Activated T-helper 1 cell treated with anti-CD3 and anti-CD28 coated beads, Interleukin-12 subunit alpha, Interleukin-12 subunit beta, Interleukin-2, Interleukin-4 antibody, amounts not matched to agents 30 ng/mL and 10 ng/mL and 1 ng/mL, durations not matched to agents 14 hours and 24 hours and 36 hours (primary cell): ENCODE results near the gene UBE2K. TPM values are rescaled to one million over a fixed set of nuclear protein-coding genes. Genes with fewer than 3 reads are reported as not detected.
A peak's percentile ranks its signal among the peaks of the same experiment; 100 is the strongest.
"Not testable (repeated sequence)": the region's sequence is repeated elsewhere in the genome, so short reads cannot be mapped to it uniquely, and the experiment has no call there.

Source experiments
- DNase-seq: peaks from one replicate; pipeline ENCODE4 v3.0.0; 2021; ENCODE audit warnings: low spot score
- H3K27ac Mint-ChIP-seq: one replicate; pipeline ENCODE4 v1.8.0; 2021; ENCODE audit warnings: mild to moderate bottlenecking, mixed read lengths
- H3K27me3 Mint-ChIP-seq: one replicate; pipeline ENCODE4 v1.8.0; 2022; ENCODE audit warnings: mild to moderate bottlenecking, moderate library complexity, mixed read lengths; ENCODE audit not compliant: insufficient read depth
- H3K36me3 Mint-ChIP-seq: one replicate; pipeline ENCODE4 v1.8.0; 2021; ENCODE audit warnings: low read depth, mixed read lengths
- H3K4me1 Mint-ChIP-seq: one replicate; pipeline ENCODE4 v1.8.0; 2021; ENCODE audit warnings: low read depth, mixed read lengths
- H3K4me3 Mint-ChIP-seq: one replicate; pipeline ENCODE4 v1.8.0; 2021; ENCODE audit warnings: mild to moderate bottlenecking, moderate library complexity, mixed read lengths
- H3K9me3 Mint-ChIP-seq: one replicate; pipeline ENCODE4 v1.8.0; 2021; ENCODE audit warnings: mixed read lengths
- intact Hi-C: fragments of 100-400 bp; cut with micrococcal nuclease; formaldehyde crosslinking; loops from one replicate; pipeline ENCODE4 v1.15.1; 2024
- total RNA-seq: library from RNA; stranded (reverse); gene quantifications from 2 replicates; pipeline ENCODE4 v1.2.3, GENCODE V29; 2022

UBE2K gene
- total RNA-seq, 1 donor from 2014 or later = 92.2 TPM

GRCh38 chr4:39664828-39665731 is 32.9 kb upstream of the UBE2K start:
- no peaks in the 10 kb centered on the region for H3K9me3 Mint-ChIP-seq
- DNase-seq = no peak
- H3K36me3 Mint-ChIP-seq = no peaks in the 10 kb centered on the region
- no peak overlapping the region for H3K4me3 Mint-ChIP-seq
- peaks cover 6% of the 10 kb centered on the region for H3K27me3 Mint-ChIP-seq
- no peaks in the 10 kb centered on the region for H3K4me1 Mint-ChIP-seq
- H3K27ac Mint-ChIP-seq = no peak overlapping the region
- intact Hi-C loops = no loop called here

DNA sequence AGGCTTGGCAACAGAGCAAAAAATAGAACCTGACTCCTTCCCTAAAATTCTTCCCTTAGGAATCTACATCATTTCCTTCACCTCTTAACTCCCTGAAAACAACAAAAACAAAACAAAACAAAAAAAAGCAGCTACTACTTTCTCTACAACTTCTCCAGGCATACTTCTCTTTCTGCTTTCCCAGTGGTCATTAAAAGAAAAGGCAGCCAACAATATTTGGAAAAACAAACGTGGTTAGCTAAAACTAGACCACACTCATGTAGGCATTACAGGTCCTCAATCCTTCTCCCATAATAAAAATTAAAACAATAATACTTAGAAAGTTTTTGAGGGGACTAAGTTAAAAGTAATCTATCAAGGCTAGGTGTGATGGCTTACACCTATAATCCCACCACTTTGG is 30.2 kb upstream of the UBE2K start:
- H3K27me3 Mint-ChIP-seq = peaks cover 6% of the 10 kb centered on the region
- no peak overlapping the region for H3K27ac Mint-ChIP-seq
- no peaks in the 10 kb centered on the region for H3K4me1 Mint-ChIP-seq
- no peak for DNase-seq
- intact Hi-C loops = no loop called here
- H3K36me3 Mint-ChIP-seq = no peaks in the 10 kb centered on the region
- no peaks in the 10 kb centered on the region for H3K9me3 Mint-ChIP-seq
- no peak overlapping the region for H3K4me3 Mint-ChIP-seq

DNA sequence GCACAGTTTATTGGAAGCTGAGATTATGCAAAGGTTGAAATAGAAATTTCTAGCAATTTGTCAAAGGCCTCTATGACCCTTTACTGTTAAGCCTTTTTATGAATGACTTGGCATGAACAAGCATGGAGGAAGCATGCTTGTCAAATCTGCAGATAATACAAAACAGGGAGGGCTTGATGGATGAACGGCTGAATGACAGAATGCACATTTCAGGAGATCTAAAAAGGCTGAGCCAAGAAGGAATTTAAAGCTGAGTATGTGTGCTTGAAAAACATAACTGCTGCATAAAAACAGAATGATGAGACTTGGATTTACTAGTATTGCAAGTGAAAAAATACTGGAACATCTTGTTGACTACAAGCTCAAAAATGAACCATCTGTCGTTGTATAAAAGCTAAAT is 29.0 kb upstream of the UBE2K start:
- Mint-ChIP-seq H3K27me3 (peaks cover 6% of the 10 kb centered on the region), H3K4me3 (no peak overlapping the region)

DNA sequence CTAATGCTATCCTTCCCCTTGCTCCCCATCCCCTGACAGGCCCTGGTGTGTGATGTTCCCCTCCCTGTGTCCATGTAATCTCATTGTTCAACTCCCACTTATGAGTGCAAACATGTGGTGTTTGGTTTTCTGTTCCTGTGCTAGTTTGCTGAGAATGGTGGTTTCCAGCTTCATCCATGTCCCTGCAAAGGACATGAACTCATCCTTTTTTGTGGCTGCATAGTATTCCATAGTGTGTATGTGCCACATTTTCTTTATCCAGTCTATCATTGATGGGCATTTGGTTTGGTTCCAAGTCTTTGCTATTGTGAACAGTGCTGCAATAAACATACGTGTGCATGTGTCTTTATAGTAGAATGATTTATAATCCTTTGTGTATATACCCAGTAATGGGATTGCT is 27.6 kb upstream of the UBE2K start:
- H3K27me3 Mint-ChIP-seq, H3K36me3 Mint-ChIP-seq, H3K4me3 Mint-ChIP-seq, H3K4me1 Mint-ChIP-seq, H3K9me3 Mint-ChIP-seq, intact Hi-C loops, H3K27ac Mint-ChIP-seq, DNase-seq: not testable (repeated sequence)

More for the DNA sequence above, 29.0 kb upstream of the UBE2K start:
- intact Hi-C loops = no loop called here
- Mint-ChIP-seq H3K27ac (no peak overlapping the region), H3K4me1 (no peaks in the 10 kb centered on the region), H3K36me3 (no peaks in the 10 kb centered on the region), H3K9me3 (no peaks in the 10 kb centered on the region)
- no peak for DNase-seq

DNA sequence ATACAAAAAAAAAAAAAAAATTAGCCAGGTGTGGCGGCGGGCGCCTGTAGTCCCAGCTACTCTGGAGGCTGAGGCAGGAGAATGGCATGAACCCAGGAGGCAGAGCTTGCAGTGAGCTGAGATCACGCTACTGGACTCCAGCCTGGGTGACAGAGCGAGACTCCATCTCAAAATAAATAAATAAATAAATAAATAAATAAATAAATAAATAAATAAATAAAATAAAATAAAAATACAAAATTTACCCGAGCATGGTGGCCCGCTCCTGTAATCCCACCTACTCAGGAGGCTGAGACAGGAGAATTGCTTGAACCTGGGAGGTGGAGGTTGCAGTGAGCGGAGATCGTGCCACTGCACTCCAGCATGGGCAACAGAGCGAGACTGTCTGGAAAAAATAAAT is 22.3 kb upstream of the UBE2K start:
- H3K4me1 Mint-ChIP-seq, intact Hi-C loops, H3K27ac Mint-ChIP-seq, H3K36me3 Mint-ChIP-seq, H3K9me3 Mint-ChIP-seq, H3K27me3 Mint-ChIP-seq, H3K4me3 Mint-ChIP-seq, DNase-seq: not testable (repeated sequence)

- H3K9me3 Mint-ChIP-seq, DNase-seq, H3K4me3 Mint-ChIP-seq, H3K27ac Mint-ChIP-seq, H3K36me3 Mint-ChIP-seq, intact Hi-C loops, H3K4me1 Mint-ChIP-seq: not testable (repeated sequence)
- peaks cover 10% of the 10 kb centered on the region for H3K27me3 Mint-ChIP-seq
Measured at GRCh38 chr4:39681003-39681402, 16.9 kb upstream of the UBE2K start.

DNA sequence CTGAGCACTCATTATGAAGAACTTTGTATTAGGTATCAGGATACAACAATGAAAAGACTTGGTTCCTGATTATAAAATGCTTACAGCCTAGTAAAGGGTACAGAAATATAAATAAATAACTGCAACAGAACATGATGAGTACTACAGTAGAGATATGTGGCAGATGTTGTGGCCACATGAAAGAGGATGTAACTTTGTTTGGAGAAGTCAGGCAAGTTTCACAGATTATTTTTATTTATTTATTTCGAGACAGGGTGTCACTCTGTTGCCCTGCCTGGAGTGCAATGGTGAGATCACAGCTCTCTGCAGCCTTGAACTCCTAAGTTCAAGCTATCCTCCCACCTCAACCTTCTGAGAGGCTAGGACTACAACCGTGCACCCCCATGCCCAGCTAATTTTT is 15.8 kb upstream of the UBE2K start:
- Mint-ChIP-seq H3K27ac (no peak overlapping the region), H3K4me3 (no peak overlapping the region), H3K4me1 (peaks cover 6% of the 10 kb centered on the region), H3K27me3 (peaks cover 10% of the 10 kb centered on the region), H3K9me3 (no peaks in the 10 kb centered on the region), H3K36me3 (no peaks in the 10 kb centered on the region)
- intact Hi-C loops = no loop called here
- no peak for DNase-seq

GRCh38 chr4:39685990-39686389 is 11.9 kb upstream of the UBE2K start:
- H3K27ac Mint-ChIP-seq = no peak overlapping the region
- no peaks in the 10 kb centered on the region for H3K9me3 Mint-ChIP-seq
- H3K4me1 Mint-ChIP-seq = peaks cover 6% of the 10 kb centered on the region
- no peaks in the 10 kb centered on the region for H3K36me3 Mint-ChIP-seq
- DNase-seq = no peak
- no peak overlapping the region for H3K4me3 Mint-ChIP-seq
- intact Hi-C loops = no loop called here
- peaks cover 5% of the 10 kb centered on the region for H3K27me3 Mint-ChIP-seq

GRCh38 chr4:39687014-39687413 is 10.9 kb upstream of the UBE2K start:
- Mint-ChIP-seq H3K27ac (no peak overlapping the region), H3K4me3 (no peak overlapping the region), H3K4me1 (peaks cover 6% of the 10 kb centered on the region), H3K36me3 (no peaks in the 10 kb centered on the region), H3K27me3 (peaks cover 5% of the 10 kb centered on the region), H3K9me3 (no peaks in the 10 kb centered on the region)
- intact Hi-C loops = no loop called here
- DNase-seq = no peak

DNA sequence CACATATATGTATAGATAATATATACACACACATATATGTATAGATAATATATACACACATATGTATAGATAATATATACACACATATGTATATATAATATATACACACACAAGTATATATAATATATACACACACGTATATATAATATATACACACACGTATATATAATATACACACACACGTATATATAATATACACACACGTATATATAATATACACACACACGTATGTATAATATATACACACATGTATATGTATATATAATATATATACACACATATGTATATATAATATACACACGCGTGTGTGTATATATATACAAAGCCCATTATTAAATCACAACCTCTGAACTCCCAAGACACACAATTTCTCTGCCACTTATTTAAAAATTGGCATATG is 8.0 kb upstream of the UBE2K start:
- Mint-ChIP-seq H3K4me3 (no peak overlapping the region), H3K27me3 (peaks cover 5% of the 10 kb centered on the region), H3K27ac (no peak overlapping the region), H3K9me3 (no peaks in the 10 kb centered on the region), H3K36me3 (no peaks in the 10 kb centered on the region), H3K4me1 (peaks cover 6% of the 10 kb centered on the region)
- no peak for DNase-seq
- intact Hi-C loops = no loop called here

- no peak for DNase-seq
- Mint-ChIP-seq H3K27me3 (no peaks in the 10 kb centered on the region), H3K4me3 (peak overlapping the region; percentile 97), H3K36me3 (peaks cover 9% of the 10 kb centered on the region), H3K27ac (peak overlapping the region; percentile 97), H3K9me3 (no peaks in the 10 kb centered on the region), H3K4me1 (peaks cover 37% of the 10 kb centered on the region)
- intact Hi-C loops = loop anchor here (1.0 to 5.0 kb wide), 7 partner anchors 60 to 609 kb away; partner anchors contain the start of genes LIAS, RPL9, SMIM14 and WDR19
Measured at GRCh38 chr4:39698424-39699009, 581 bp downstream of the UBE2K start.

DNA sequence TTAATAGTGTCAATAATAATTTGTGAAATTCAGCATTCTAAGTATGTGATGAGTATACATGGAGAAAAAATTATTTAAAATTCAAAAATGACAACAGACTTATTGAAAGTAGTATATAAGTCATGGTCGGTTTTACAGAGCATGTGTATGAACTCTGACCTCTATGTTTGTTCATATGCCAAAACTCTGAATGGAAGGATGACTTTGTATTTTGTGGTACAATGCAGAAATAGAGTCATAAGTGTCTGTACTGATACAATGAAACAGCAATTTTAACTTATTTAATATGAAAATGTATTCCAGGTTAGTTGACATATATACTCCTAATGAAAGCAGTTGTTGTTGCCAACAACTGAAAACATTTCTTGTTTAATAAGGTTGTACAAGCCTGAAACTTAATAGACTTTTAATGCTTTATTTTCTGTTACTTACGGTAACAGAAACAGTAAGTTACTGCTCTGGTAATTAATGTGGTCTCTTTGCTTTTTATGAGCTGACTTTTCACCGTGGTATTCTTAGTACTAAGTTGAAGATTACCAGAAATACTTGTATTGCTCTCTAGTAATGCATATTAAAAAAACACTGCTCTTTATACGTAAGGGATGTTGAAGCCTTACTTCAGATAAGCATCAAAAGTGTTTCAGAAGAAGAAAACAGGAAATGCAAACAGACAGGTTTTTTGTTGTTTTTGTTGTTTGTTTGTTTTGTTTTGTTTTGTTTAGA is 1.9 kb downstream of the UBE2K start:
- peak overlapping the region; percentile 97 for H3K27ac Mint-ChIP-seq
- peak overlapping the region; percentile 97 for H3K4me3 Mint-ChIP-seq
- no peaks in the 10 kb centered on the region for H3K9me3 Mint-ChIP-seq
- no peak for DNase-seq
- peaks cover 37% of the 10 kb centered on the region for H3K4me1 Mint-ChIP-seq
- intact Hi-C loops = loop anchor here (2.0 to 5.0 kb wide), 5 partner anchors 61 to 607 kb away; partner anchors contain the start of genes LIAS, RPL9 and SMIM14
- H3K27me3 Mint-ChIP-seq = no peaks in the 10 kb centered on the region
- H3K36me3 Mint-ChIP-seq = peaks cover 9% of the 10 kb centered on the region

- Mint-ChIP-seq H3K4me3 (peak overlapping the region; percentile 97), H3K36me3 (peaks cover 12% of the 10 kb centered on the region), H3K4me1 (peaks cover 34% of the 10 kb centered on the region), H3K9me3 (no peaks in the 10 kb centered on the region), H3K27ac (peak overlapping the region; percentile 52), H3K27me3 (no peaks in the 10 kb centered on the region)
- intact Hi-C loops = no loop called here
- no peak for DNase-seq
Measured at GRCh38 chr4:39700554-39700953, 2.6 kb downstream of the UBE2K start.
